Measurements from ENCODE around the gene CCDC136. TPM values are rescaled to one million over a fixed set of nuclear protein-coding genes. Genes with fewer than 3 reads are reported as not detected.

CCDC136 gene
- total RNA-seq, 1 experiment from 2014 or later = 31.1 TPM

DNA sequence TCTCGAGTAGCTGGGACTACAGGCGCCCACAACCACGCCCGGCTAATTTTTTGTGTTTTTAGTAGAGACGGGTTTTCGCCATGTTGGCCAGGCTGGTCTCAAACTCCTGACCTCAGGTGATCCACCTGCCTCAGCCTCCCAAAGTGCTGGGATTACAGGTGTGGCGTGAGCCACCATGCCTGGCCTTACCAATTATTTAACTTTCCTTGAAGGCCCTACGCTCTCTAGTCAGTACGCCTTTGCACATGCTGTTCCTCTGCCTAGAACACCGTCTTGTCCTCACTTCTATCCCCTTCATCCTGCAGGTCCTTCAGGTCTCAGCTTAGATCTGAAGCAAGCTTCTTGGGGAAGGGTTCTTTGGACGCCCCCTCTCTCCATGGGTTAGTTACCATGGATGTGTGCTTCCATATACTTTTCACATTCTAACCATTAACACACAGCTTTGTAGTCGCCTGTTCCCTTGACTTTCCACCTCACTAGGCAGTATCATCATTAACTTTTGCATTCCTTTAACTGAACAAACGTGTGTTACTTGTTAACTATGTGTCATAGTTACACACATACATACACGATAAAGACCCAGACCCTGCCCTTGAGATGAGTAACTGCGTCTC is 70.3 kb downstream of the CCDC136 start:
- TF ChIP-seq, protein P1, sequence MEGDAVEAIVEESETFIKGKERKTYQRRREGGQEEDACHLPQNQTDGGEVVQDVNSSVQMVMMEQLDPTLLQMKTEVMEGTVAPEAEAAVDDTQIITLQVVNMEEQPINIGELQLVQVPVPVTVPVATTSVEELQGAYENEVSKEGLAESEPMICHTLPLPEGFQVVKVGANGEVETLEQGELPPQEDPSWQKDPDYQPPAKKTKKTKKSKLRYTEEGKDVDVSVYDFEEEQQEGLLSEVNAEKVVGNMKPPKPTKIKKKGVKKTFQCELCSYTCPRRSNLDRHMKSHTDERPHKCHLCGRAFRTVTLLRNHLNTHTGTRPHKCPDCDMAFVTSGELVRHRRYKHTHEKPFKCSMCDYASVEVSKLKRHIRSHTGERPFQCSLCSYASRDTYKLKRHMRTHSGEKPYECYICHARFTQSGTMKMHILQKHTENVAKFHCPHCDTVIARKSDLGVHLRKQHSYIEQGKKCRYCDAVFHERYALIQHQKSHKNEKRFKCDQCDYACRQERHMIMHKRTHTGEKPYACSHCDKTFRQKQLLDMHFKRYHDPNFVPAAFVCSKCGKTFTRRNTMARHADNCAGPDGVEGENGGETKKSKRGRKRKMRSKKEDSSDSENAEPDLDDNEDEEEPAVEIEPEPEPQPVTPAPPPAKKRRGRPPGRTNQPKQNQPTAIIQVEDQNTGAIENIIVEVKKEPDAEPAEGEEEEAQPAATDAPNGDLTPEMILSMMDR (conservative IDR thresholded peaks at IDR 0.05) = no peak
- peaks cover 8% of the 10 kb centered on the region for H3K23me2 ChIP-seq (ENCODE audit: insufficient read length, low read depth, low read length, poor library complexity, severe bottlenecking)
- no peak overlapping the region for H4K5ac ChIP-seq (ENCODE audit: insufficient read length, low read depth, low read length)
- H3K27me3 ChIP-seq (ENCODE audit: insufficient read depth, low read length) = no peaks in the 10 kb centered on the region
- no peak overlapping the region for H4K8ac ChIP-seq (replicated peaks; ENCODE audit: insufficient read length, low read depth, low read length)
- H2BK120ac ChIP-seq (ENCODE audit: low read depth, low read length, poor library complexity, severe bottlenecking) = no peak overlapping the region
- H2AFZ ChIP-seq (ENCODE audit: low read length) = peak overlapping the region; percentile 3
- H4K91ac ChIP-seq (ENCODE audit: insufficient read length, low read depth, low read length) = no peak overlapping the region
- no peak overlapping the region for H3K27ac Mint-ChIP-seq
- no peaks in the 10 kb centered on the region; the same call in 1 of the 2 replicates for H3K79me2 ChIP-seq (ENCODE audit: insufficient read depth, low read length)
- no CpG with 5 or more reads among the region's 15 CpGs for WGBS (ENCODE audit: extremely low coverage, insufficient read length, low lambda C conversion rate)
- no peak overlapping the region for H2BK15ac ChIP-seq (ENCODE audit: low read depth, low read length)
- H2BK5ac ChIP-seq (ENCODE audit: insufficient read length, low read length) = no peak overlapping the region
- no peak for DNase-seq
- H3K4ac ChIP-seq (ENCODE audit: low read depth, low read length) = no peak overlapping the region
- H4K20me1 ChIP-seq (ENCODE audit: control insufficient read depth, insufficient read depth, insufficient read length) = no peaks in the 10 kb centered on the region
- H3K4me2 ChIP-seq (ENCODE audit: insufficient read depth, insufficient read length, low read length) = peak overlapping the region; percentile 96
- no peak overlapping the region for H3T11ph ChIP-seq (ENCODE audit: low read length)
- H3K9me3 Mint-ChIP-seq = no peaks in the 10 kb centered on the region
- H3K4me1 ChIP-seq (ENCODE audit: insufficient read depth, low read length) = 0 out of 2 replicates have a peak, but pooled peaks cover 3% of the 10 kb centered on the region
- no peak overlapping the region for H3K14ac ChIP-seq (ENCODE audit: insufficient read depth, low read length)
- no peak overlapping the region for H3K18ac ChIP-seq (ENCODE audit: insufficient read length, low read depth, low read length)
- H2AK5ac ChIP-seq (ENCODE audit: insufficient read length, low read length) = no peak overlapping the region
- H3K56ac ChIP-seq (ENCODE audit: insufficient read length, low read depth, low read length) = no peak overlapping the region
- no peak overlapping the region for H2BK20ac ChIP-seq (ENCODE audit: low read depth, low read length, poor library complexity, severe bottlenecking)
- H3K9ac ChIP-seq (ENCODE audit: extremely low read depth, insufficient read length, low read length) = no peak overlapping the region
- no peaks in the 10 kb centered on the region for H3K9me3 ChIP-seq (ENCODE audit: control insufficient read depth, low read depth, low read length)
- H3K4me1 Mint-ChIP-seq = peaks cover 23 to 34% of the 10 kb centered on the region in 2 experiments
- peaks cover 10 to 16% (median 15%) of the 10 kb centered on the region in 3 experiments; a peak in 6 of 7 replicates for H3K36me3 Mint-ChIP-seq (ENCODE audit: insufficient read depth in 1 of 3, low read depth in 3 of 3)
- H3K23ac ChIP-seq (ENCODE audit: insufficient read length, low read depth, low read length) = no peak overlapping the region
- no peak overlapping the region for H3K27ac ChIP-seq (ENCODE audit: insufficient read length, low read depth, low read length)
- no peaks in the 10 kb centered on the region for H3K79me1 ChIP-seq (ENCODE audit: insufficient read depth, low read depth, low read length, poor library complexity, severe bottlenecking)
- peak overlapping the region; percentile 97 to 98 for H3K4me3 Mint-ChIP-seq
- no peak overlapping the region for H2BK12ac ChIP-seq (ENCODE audit: insufficient read length, low read depth, low read length)
- H3K27me3 Mint-ChIP-seq (ENCODE audit: low read depth) = peaks cover 8% of the 10 kb centered on the region
